Inflammatory macrophage treated with lipopolysaccharide for 1 hour (primary cell): Measurements from ENCODE around the gene HLA-DMA.

Experiments
- DNase-seq, 2 donors: peaks; one replicate each; pipeline ENCODE4 v3.0.0-alpha.2; 2020 to 2022

Gene HLA-DMA

GRCh38 chr6:32974541-32975308 lies 21.8 kb upstream of the HLA-DMA start:
- DNase-seq = peak in 1 of 2 donors; percentile 43

- DNase-seq = no peak
Observed at GRCh38 chr6:32974016-32974333, 21.1 kb upstream of the HLA-DMA start.

GRCh38 chr6:32973144-32974015 lies 20.5 kb upstream of the HLA-DMA start:
- peak; percentile 60 to 65 for DNase-seq

GRCh38 chr6:32972353-32973143 lies 19.7 kb upstream of the HLA-DMA start:
- peak; percentile 55 to 61 for DNase-seq

- peak; percentile 100 for DNase-seq
Observed at GRCh38 chr6:32971581-32972352, 18.9 kb upstream of the HLA-DMA start.

GRCh38 chr6:32971242-32971580 lies 18.3 kb upstream of the HLA-DMA start:
- DNase-seq = no peak

- peak; percentile 86 to 91 for DNase-seq
Observed at GRCh38 chr6:32970413-32971241, 17.7 kb upstream of the HLA-DMA start.

- peak; percentile 84 to 91 for DNase-seq
Observed at GRCh38 chr6:32969685-32970412, 17.0 kb upstream of the HLA-DMA start.

- DNase-seq = peak; percentile 80 to 93
Observed at GRCh38 chr6:32968867-32969684, 16.2 kb upstream of the HLA-DMA start.

GRCh38 chr6:32968093-32968866 lies 15.4 kb upstream of the HLA-DMA start, which contains the start of gene BRD2:
BRD2 (plus strand) TSS chr6:32968594; CDS start chr6:32972899, 4,305 bp downstream.
- DNase-seq = peak; percentile 95

GRCh38 chr6:32967151-32968091 lies 14.5 kb upstream of the HLA-DMA start:
- peak in 1 of 2 donors; percentile 30 for DNase-seq

- no peak for DNase-seq
Observed at GRCh38 chr6:32964776-32965175, 11.9 kb upstream of the HLA-DMA start.

GRCh38 chr6:32963866-32964265 lies 11.0 kb upstream of the HLA-DMA start:
- no peak for DNase-seq

- no peak for DNase-seq
Observed at GRCh38 chr6:32962213-32962826, 9.4 kb upstream of the HLA-DMA start.

- DNase-seq = no peak
Observed at GRCh38 chr6:32960563-32960962, 7.7 kb upstream of the HLA-DMA start.

- no peak for DNase-seq
Observed at GRCh38 chr6:32956176-32956575, 3.3 kb upstream of the HLA-DMA start.
